ENCODE measurements around the gene LAMA1. TPM values are rescaled to one million over a fixed set of nuclear protein-coding genes. Genes with fewer than 3 reads are reported as not detected.

The LAMA1 gene
- total RNA-seq, 2 experiments from 2014 or later, result not detected

DNA sequence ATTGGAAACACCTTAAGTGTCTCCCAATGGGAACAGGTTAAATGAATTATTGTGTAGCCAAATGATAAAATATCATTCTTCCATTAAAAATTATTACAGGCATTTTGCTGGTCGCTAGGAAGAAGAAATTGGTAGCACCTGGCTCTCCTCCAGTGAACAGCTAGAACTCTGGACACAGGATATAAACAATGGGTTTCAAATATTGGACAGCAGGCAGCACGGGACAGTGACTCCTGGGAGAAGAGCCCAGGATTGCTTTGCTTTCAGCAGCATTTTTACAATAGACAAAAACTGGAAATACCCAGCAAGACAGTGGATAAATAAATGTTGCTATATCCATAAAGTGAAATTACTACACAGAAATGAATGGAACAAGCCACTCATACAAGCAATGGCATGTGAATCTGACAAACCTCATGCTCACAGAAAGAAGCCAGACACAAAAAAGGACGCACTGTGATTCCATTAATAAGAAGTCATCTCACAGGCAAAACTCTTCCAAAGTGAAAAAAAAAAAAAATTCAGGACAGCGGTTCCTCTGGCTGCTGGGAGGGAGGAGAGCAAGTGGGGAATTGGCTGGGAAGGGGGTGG is 50.5 kb downstream of the LAMA1 start:
- intact Hi-C loops (cut with DNase I, micrococcal nuclease), result loop anchor here in 1 of 2 experiments (10.0 kb wide), 1 partner anchor 58 kb away; no protein-coding TSS in a partner anchor
- DNase-seq, result no peak
- ATAC-seq, result no peak
- Mint-ChIP-seq H3K9me3 (ENCODE audit: low read depth) (no peaks in the 10 kb centered on the region), H3K27me3 (no peaks in the 10 kb centered on the region), H3K4me1 (no peaks in the 10 kb centered on the region), H3K36me3 (ENCODE audit: low read depth) (no peaks in the 10 kb centered on the region), H3K27ac (no peak overlapping the region), H3K4me3 (no peak overlapping the region)
- ChIA-PET POLR2A (no interaction called here), CTCF (no interaction called here)

DNA sequence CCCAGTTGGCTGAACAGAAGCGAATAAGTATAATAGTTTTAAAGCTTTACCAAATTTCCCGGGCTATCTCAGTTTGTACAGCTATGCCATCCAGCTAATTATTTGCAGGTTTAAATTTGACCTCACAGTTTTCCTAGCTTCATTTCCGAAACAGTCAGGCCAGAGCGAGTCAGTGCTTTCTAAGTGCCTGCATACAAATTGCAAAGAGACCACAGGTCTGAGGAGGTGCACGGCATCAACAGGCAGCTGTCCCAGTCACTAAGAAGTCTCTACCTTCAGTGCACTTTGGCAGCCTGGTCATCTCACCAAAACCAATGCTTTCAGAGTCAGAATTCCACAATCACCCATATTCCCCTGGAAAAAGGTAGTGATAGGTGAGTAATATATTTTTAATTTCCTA is 51.9 kb downstream of the LAMA1 start:
- ChIA-PET POLR2A (no interaction called here), CTCF (no interaction called here)
- H3K27me3 Mint-ChIP-seq, result no peaks in the 10 kb centered on the region
- H3K4me3 Mint-ChIP-seq, result no peak overlapping the region
- no peak for ATAC-seq
- no peaks in the 10 kb centered on the region for H3K36me3 Mint-ChIP-seq (ENCODE audit: low read depth)
- no peaks in the 10 kb centered on the region for H3K9me3 Mint-ChIP-seq (ENCODE audit: low read depth)
- intact Hi-C loops (cut with DNase I, micrococcal nuclease), result loop anchor here in 1 of 2 experiments (10.0 kb wide), 1 partner anchor 59 kb away; no protein-coding TSS in a partner anchor
- DNase-seq, result no peak
- H3K27ac Mint-ChIP-seq, result no peak overlapping the region
- no peaks in the 10 kb centered on the region for H3K4me1 Mint-ChIP-seq

DNA sequence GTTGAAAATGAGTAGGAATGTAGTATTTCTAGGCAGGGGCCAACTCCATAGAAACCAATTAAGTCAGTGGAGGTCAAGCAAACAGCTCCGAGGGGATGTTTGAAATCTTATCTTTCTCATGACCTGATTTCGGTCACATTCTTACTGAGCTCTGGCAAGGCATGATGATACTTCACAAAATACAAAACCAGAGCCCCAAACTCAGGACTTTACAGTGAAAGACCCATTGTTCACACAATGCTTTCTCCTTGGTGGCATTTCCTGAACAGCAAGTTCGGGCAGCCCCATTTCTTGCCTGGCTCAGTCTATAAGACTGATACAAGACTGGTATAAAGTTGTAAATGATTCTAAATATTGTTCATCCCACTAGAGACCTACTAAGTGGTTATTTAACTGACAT is 53.3 kb downstream of the LAMA1 start:
- Mint-ChIP-seq H3K27me3 (no peaks in the 10 kb centered on the region), H3K36me3 (ENCODE audit: low read depth) (no peaks in the 10 kb centered on the region), H3K4me1 (no peaks in the 10 kb centered on the region), H3K4me3 (no peak overlapping the region), H3K27ac (no peak overlapping the region), H3K9me3 (ENCODE audit: low read depth) (no peaks in the 10 kb centered on the region)
- DNase-seq (no peak), ATAC-seq (no peak)
- ChIA-PET POLR2A (no interaction called here), CTCF (no interaction called here)
- intact Hi-C loops (cut with DNase I, micrococcal nuclease), result loop anchor here in 1 of 2 experiments (10.0 kb wide), 1 partner anchor 60 kb away; no protein-coding TSS in a partner anchor

DNA sequence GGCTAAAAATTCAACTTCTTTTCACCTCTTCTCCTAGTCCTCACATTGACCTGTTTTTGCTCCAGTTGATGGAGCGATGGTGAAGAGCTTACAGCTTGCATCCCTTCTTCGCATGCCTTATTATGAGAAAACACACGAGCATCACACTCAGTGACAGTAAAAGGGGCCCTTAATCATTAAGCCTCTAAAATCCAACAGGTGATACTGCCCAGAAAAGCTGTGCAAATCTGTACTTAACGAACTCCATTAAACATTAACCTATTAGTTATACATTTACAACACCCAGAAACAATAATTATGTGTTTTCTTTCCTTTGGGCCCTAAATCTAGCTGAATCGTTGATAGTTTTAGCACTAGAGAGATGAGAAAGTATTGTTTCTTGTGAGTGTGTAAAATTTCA is 54.8 kb downstream of the LAMA1 start:
- Mint-ChIP-seq H3K4me1 (no peaks in the 10 kb centered on the region), H3K27ac (no peak overlapping the region), H3K4me3 (no peak overlapping the region), H3K36me3 (ENCODE audit: low read depth) (no peaks in the 10 kb centered on the region), H3K9me3 (ENCODE audit: low read depth) (no peaks in the 10 kb centered on the region), H3K27me3 (peaks cover 2% of the 10 kb centered on the region)
- intact Hi-C loops (cut with DNase I, micrococcal nuclease), result loop anchor here in 1 of 2 experiments (10.0 kb wide), 1 partner anchor 62 kb away; no protein-coding TSS in a partner anchor
- DNase-seq, result no peak
- POLR2A ChIA-PET, result no interaction called here
- no peak for ATAC-seq
- CTCF ChIA-PET, result no interaction called here

DNA sequence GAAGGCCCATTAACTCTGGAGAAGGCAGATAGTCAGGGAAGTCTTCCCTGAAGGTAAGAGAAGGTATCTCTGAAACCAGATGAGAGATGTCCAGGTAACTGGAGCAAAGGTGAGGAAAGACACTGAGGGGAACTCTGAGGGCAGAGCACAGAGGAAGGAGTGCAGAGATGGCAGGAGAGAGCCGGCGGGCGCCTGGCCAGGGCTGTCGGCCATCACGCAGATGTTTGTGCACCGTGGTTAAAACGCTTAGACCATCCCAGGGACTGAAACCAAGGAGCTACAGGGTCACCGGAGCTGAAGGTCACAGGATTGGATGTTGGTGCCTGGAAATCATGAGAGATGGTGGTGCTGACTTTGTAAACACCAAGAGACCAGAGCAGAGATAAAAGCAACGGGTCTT is 55.4 kb downstream of the LAMA1 start:
- ChIA-PET CTCF (no interaction called here), POLR2A (no interaction called here)
- H3K4me1 Mint-ChIP-seq, result no peaks in the 10 kb centered on the region
- peaks cover 2% of the 10 kb centered on the region for H3K27me3 Mint-ChIP-seq
- no peak for ATAC-seq
- intact Hi-C loops (cut with DNase I, micrococcal nuclease), result loop anchor here in 1 of 2 experiments (10.0 kb wide), 1 partner anchor 63 kb away; no protein-coding TSS in a partner anchor
- no peak for DNase-seq
- H3K9me3 Mint-ChIP-seq (ENCODE audit: low read depth), result no peaks in the 10 kb centered on the region
- H3K27ac Mint-ChIP-seq, result no peak overlapping the region
- no peak overlapping the region for H3K4me3 Mint-ChIP-seq
- no peaks in the 10 kb centered on the region for H3K36me3 Mint-ChIP-seq (ENCODE audit: low read depth)

DNA sequence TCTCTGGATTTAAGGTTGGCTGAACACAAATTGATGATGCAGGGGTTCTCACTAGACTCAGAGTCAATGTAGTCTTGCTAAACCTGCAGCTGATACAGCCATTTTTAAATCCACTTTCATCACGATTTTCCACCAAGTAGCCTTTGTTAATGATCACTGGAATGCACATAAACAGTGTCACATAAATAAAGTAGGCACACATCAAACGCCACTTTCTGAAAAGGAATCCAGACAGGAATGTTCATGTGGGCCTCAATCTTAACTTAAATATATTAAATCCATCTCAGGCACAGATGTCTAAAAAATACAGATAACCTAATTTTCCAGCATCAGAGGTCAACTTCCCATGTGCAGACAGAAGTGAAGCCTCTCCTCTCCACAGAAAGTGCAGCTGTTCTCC is 58.3 kb downstream of the LAMA1 start:
- Mint-ChIP-seq H3K27ac (no peak overlapping the region), H3K27me3 (peaks cover 2% of the 10 kb centered on the region), H3K4me1 (no peaks in the 10 kb centered on the region), H3K4me3 (no peak overlapping the region), H3K9me3 (ENCODE audit: low read depth) (no peaks in the 10 kb centered on the region), H3K36me3 (ENCODE audit: low read depth) (no peaks in the 10 kb centered on the region)
- DNase-seq (no peak), ATAC-seq (no peak)
- POLR2A ChIA-PET, result no interaction called here
- intact Hi-C loops (cut with DNase I, micrococcal nuclease), result no loop called here
- CTCF ChIA-PET, result no interaction called here

DNA sequence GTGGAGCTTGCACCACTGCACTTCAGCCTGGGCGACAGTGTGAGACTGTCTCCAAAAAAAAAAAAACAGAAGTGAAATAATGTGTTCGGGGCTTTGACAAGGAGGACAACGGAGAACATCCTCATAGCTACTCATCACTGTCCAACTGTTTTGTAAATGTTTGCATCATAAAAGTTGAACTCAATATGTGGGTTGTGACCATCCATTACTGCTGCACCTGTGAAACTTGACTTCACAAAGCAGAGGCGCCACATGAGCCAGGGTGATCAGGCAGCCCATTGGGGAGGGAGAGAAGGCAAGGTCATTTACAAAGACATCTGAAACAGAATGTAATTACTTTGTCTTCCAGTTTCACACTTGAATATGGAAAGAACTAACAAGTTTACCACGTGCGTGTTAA is 61.6 kb downstream of the LAMA1 start:
- Mint-ChIP-seq H3K27ac (no peak overlapping the region), H3K27me3 (peaks cover 2% of the 10 kb centered on the region), H3K9me3 (ENCODE audit: low read depth) (no peaks in the 10 kb centered on the region), H3K36me3 (ENCODE audit: low read depth) (no peaks in the 10 kb centered on the region), H3K4me3 (no peak overlapping the region), H3K4me1 (no peaks in the 10 kb centered on the region)
- DNase-seq, result no peak
- intact Hi-C loops (cut with DNase I, micrococcal nuclease), result no loop called here
- CTCF ChIA-PET, result no interaction called here
- ATAC-seq, result no peak
- POLR2A ChIA-PET, result no interaction called here

DNA sequence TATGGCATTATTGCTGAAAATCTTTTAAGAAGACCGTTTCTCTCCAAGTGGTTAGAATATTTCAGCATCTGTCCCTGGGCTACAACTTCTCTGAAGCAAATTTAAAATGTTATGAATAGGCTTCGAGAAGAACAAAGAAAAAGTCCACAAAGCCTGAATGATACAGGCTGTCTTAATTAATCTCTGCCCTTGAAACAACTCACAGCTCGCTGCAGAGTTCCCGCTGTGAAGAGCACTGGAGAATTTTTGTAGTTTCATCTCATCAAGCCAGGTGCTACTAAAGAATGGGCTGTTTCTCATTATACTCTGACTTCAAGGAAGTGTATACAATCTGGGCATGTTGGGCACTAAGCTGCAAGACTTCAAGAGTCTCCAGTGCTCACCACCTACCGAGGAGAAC is 67.6 kb downstream of the LAMA1 start:
- DNase-seq (no peak), ATAC-seq (no peak)
- no peak overlapping the region for H3K4me3 Mint-ChIP-seq
- H3K36me3 Mint-ChIP-seq (ENCODE audit: low read depth), result no peaks in the 10 kb centered on the region
- no peaks in the 10 kb centered on the region for H3K9me3 Mint-ChIP-seq (ENCODE audit: low read depth)
- no peak overlapping the region for H3K27ac Mint-ChIP-seq
- intact Hi-C loops (cut with DNase I, micrococcal nuclease), result no loop called here
- ChIA-PET CTCF (no interaction called here), POLR2A (no interaction called here)
- peaks cover 2% of the 10 kb centered on the region for H3K27me3 Mint-ChIP-seq
- no peaks in the 10 kb centered on the region for H3K4me1 Mint-ChIP-seq

DNA sequence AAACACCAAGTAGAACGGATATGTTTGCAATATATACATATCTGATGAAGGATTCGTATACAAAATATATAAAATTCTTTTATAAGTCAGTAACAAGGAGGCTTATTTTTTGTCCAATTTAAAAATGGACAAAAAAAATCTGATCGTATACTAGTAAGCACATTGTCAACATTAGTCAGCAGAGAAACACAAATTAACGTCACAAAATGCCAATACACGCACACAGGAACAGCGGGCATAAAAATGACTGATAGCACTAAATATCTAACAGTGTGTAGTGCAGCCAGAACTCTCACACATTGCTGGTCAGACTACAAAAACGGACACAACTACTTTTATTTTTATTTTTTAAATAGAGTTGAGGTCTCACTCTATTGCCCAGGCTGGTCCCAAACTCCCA is 69.5 kb downstream of the LAMA1 start:
- no peaks in the 10 kb centered on the region for H3K36me3 Mint-ChIP-seq (ENCODE audit: low read depth)
- POLR2A ChIA-PET, result no interaction called here
- no peaks in the 10 kb centered on the region for H3K9me3 Mint-ChIP-seq (ENCODE audit: low read depth)
- no peak overlapping the region for H3K27ac Mint-ChIP-seq
- CTCF ChIA-PET, result interaction anchor here (0.5 kb wide), 1 partner anchor 1623 kb away, joined by 5 read pairs; no protein-coding TSS in a partner anchor
- peaks cover 2% of the 10 kb centered on the region for H3K27me3 Mint-ChIP-seq
- DNase-seq (no peak), ATAC-seq (no peak)
- H3K4me1 Mint-ChIP-seq, result no peaks in the 10 kb centered on the region
- no peak overlapping the region for H3K4me3 Mint-ChIP-seq
- intact Hi-C loops (cut with DNase I, micrococcal nuclease), result no loop called here

DNA sequence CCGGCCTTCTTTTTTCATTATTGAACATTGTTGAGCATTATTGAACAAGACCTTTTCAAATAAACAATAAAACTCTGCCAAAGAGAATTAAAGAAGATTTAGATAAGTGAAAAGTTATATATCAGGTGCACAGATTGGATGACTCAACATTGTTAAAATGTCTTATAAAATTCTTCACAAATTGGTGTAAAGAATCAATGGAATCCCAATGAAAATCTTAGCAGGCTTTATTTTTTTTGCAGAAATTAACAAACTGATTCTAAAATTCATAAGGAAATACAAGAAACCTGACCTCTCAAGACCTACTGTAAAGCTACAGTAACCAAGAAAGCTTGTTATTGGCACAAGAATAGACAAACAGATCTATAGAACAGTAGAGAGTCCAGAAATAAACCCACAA is 70.3 kb downstream of the LAMA1 start:
- no peaks in the 10 kb centered on the region for H3K9me3 Mint-ChIP-seq (ENCODE audit: low read depth)
- no peaks in the 10 kb centered on the region for H3K4me1 Mint-ChIP-seq
- ChIA-PET POLR2A (no interaction called here), CTCF (no interaction called here)
- H3K4me3 Mint-ChIP-seq, result no peak overlapping the region
- H3K27me3 Mint-ChIP-seq, result peaks cover 2% of the 10 kb centered on the region
- ATAC-seq (no peak), DNase-seq (no peak)
- intact Hi-C loops (cut with DNase I, micrococcal nuclease), result no loop called here
- no peak overlapping the region for H3K27ac Mint-ChIP-seq
- H3K36me3 Mint-ChIP-seq (ENCODE audit: low read depth), result no peaks in the 10 kb centered on the region

DNA sequence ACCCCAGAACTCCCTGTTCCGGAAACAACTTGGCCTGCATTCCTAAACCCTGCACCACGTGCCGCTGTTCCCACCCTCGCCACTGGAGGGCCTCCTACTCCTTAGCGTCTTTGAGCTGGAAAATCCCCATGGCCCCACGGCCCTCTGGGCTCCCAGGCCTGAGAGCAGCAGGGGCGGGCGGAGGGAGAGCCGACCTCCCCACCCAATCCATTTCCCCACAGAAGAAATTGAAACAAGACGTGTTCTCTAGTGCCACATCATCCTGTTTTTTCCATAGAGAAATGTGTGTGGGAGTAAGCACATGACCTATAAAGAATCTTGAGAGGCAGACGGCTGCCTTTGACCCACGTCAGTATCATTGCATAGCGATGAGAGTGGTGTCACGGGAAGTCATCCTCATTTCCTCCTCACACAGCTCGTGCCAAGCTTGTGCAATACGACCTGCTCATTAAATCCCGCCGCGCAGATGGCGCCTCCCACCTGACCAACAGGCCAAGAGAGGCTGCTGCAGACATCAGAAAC is 79.2 kb downstream of the LAMA1 start:
- Mint-ChIP-seq H3K27ac (no peak overlapping the region), H3K9me3 (ENCODE audit: low read depth) (no peaks in the 10 kb centered on the region), H3K4me3 (no peak overlapping the region), H3K4me1 (no peaks in the 10 kb centered on the region), H3K36me3 (ENCODE audit: low read depth) (no peaks in the 10 kb centered on the region), H3K27me3 (peaks cover 3% of the 10 kb centered on the region)
- intact Hi-C loops (cut with DNase I, micrococcal nuclease), result no loop called here
- POLR2A ChIA-PET, result no interaction called here
- DNase-seq, result peak; percentile 49
- CTCF ChIA-PET, result interaction anchor here (0.6 to 1.1 kb wide), 3 partner anchors 37 to 1301 kb away, joined by 3 to 4 read pairs (median 4); no protein-coding TSS in a partner anchor
- peak; percentile 57 for ATAC-seq

DNA sequence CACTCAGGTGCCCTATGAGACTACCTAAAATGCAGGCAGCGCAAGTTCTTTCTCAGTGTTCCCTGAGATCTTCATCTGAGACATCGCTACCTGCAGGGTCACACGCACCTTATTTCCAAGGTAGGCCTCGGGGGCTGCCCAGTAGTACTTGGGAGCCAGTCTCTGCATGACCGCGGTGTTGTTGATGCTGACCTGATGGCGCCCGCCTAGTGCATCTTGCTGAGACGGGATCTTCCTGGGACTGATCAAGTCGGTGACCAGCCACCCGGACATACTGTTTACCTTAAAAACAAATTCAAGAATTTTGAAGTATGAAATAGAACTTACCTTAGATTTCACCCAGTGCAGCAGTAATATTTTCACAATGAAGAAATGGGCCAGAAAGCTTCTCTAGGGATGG is 80.1 kb downstream of the LAMA1 start:
- H3K4me3 Mint-ChIP-seq, result no peak overlapping the region
- intact Hi-C loops (cut with DNase I, micrococcal nuclease), result no loop called here
- ChIA-PET CTCF (no interaction called here), POLR2A (no interaction called here)
- H3K36me3 Mint-ChIP-seq (ENCODE audit: low read depth), result no peaks in the 10 kb centered on the region
- DNase-seq, result no peak
- ATAC-seq, result no peak
- no peak overlapping the region for H3K27ac Mint-ChIP-seq
- peaks cover 3% of the 10 kb centered on the region for H3K27me3 Mint-ChIP-seq
- no peaks in the 10 kb centered on the region for H3K9me3 Mint-ChIP-seq (ENCODE audit: low read depth)
- H3K4me1 Mint-ChIP-seq, result no peaks in the 10 kb centered on the region

Data from activated CD4-positive, alpha-beta T cell treated with anti-CD3 and anti-CD28 coated beads for 36 hours (primary cell).